ENCODE results near the gene IQGAP2. TPM values are rescaled to one million over a fixed set of nuclear protein-coding genes. Genes with fewer than 3 reads are reported as not detected.
A peak's percentile ranks its signal among the peaks of the same experiment; 100 is the strongest.

IQGAP2 gene
- total and polyA plus RNA-seq, 9 of the 15 experiments (the other 6 are each of a cell fraction or from before 2014, with no cell fraction given) = 8.7 to 23.2 (median 17.4) TPM

DNA sequence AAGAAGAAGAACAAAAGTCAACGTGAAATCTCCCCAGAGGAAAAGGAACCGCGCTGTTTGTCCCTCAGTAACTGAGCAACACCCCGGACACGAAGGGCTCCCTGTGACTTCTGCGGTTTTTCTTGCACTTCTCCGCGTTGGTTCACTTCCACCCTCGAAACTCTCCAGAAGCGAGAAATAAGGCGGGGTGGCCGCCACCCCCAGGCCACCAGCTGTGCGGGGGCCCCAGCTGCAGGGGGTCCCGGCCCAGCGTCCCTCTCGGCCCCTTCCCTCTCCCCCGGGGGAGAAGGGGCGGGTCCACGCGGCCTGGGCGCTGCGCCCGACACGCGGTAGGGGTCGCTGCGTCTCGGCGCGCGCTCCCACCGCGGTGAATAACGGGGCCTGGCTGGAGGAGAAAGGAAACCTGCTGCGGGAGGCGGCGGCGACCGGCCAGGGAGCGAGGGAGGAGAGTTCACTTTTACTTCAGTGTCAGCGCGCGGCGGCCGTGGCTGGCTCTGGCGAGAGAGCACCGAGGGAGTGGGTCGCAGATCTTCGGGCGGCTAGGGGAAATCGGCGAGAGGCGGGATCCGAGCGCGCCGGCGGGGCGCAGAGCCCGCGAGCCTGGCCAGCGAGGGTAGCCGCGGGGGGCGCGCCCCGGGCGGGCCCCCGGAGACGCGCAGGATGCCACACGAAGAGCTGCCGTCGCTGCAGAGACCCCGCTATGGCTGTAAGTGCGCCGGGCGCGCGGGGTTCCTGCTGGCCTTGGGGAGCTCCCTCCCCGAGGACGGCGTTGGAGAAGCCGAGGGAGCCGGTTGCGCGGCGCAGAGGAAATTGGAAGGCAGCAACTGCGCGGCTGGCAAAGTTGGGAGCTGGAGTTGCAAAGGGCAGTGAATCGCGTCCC, at the start of gene IQGAP2 (continued):
- TF ChIP-seq, protein P1, sequence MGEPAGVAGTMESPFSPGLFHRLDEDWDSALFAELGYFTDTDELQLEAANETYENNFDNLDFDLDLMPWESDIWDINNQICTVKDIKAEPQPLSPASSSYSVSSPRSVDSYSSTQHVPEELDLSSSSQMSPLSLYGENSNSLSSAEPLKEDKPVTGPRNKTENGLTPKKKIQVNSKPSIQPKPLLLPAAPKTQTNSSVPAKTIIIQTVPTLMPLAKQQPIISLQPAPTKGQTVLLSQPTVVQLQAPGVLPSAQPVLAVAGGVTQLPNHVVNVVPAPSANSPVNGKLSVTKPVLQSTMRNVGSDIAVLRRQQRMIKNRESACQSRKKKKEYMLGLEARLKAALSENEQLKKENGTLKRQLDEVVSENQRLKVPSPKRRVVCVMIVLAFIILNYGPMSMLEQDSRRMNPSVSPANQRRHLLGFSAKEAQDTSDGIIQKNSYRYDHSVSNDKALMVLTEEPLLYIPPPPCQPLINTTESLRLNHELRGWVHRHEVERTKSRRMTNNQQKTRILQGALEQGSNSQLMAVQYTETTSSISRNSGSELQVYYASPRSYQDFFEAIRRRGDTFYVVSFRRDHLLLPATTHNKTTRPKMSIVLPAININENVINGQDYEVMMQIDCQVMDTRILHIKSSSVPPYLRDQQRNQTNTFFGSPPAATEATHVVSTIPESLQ (CRISPR knock-in tag; IDR thresholded peaks at IDR 0.05) = 0 out of 2 replicates have a peak, but pooled peaks have one; percentile 42
- TF ChIP-seq CBX5 (IDR thresholded peaks at IDR 0.05; ENCODE audit: borderline replicate concordance, low read depth) = no peak
- TF ChIP-seq, protein P2, sequence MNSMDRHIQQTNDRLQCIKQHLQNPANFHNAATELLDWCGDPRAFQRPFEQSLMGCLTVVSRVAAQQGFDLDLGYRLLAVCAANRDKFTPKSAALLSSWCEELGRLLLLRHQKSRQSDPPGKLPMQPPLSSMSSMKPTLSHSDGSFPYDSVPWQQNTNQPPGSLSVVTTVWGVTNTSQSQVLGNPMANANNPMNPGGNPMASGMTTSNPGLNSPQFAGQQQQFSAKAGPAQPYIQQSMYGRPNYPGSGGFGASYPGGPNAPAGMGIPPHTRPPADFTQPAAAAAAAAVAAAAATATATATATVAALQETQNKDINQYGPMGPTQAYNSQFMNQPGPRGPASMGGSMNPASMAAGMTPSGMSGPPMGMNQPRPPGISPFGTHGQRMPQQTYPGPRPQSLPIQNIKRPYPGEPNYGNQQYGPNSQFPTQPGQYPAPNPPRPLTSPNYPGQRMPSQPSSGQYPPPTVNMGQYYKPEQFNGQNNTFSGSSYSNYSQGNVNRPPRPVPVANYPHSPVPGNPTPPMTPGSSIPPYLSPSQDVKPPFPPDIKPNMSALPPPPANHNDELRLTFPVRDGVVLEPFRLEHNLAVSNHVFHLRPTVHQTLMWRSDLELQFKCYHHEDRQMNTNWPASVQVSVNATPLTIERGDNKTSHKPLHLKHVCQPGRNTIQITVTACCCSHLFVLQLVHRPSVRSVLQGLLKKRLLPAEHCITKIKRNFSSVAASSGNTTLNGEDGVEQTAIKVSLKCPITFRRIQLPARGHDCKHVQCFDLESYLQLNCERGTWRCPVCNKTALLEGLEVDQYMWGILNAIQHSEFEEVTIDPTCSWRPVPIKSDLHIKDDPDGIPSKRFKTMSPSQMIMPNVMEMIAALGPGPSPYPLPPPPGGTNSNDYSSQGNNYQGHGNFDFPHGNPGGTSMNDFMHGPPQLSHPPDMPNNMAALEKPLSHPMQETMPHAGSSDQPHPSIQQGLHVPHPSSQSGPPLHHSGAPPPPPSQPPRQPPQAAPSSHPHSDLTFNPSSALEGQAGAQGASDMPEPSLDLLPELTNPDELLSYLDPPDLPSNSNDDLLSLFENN (IDR thresholded peaks at IDR 0.05; ENCODE audit: low read depth in 2 of 2, low read length in 2 of 2) = no peak
- no peak for TF ChIP-seq HOXB6 (CRISPR knock-in tag; IDR thresholded peaks at IDR 0.05; ENCODE audit: borderline replicate concordance)
- TF ChIP-seq, protein P3, sequence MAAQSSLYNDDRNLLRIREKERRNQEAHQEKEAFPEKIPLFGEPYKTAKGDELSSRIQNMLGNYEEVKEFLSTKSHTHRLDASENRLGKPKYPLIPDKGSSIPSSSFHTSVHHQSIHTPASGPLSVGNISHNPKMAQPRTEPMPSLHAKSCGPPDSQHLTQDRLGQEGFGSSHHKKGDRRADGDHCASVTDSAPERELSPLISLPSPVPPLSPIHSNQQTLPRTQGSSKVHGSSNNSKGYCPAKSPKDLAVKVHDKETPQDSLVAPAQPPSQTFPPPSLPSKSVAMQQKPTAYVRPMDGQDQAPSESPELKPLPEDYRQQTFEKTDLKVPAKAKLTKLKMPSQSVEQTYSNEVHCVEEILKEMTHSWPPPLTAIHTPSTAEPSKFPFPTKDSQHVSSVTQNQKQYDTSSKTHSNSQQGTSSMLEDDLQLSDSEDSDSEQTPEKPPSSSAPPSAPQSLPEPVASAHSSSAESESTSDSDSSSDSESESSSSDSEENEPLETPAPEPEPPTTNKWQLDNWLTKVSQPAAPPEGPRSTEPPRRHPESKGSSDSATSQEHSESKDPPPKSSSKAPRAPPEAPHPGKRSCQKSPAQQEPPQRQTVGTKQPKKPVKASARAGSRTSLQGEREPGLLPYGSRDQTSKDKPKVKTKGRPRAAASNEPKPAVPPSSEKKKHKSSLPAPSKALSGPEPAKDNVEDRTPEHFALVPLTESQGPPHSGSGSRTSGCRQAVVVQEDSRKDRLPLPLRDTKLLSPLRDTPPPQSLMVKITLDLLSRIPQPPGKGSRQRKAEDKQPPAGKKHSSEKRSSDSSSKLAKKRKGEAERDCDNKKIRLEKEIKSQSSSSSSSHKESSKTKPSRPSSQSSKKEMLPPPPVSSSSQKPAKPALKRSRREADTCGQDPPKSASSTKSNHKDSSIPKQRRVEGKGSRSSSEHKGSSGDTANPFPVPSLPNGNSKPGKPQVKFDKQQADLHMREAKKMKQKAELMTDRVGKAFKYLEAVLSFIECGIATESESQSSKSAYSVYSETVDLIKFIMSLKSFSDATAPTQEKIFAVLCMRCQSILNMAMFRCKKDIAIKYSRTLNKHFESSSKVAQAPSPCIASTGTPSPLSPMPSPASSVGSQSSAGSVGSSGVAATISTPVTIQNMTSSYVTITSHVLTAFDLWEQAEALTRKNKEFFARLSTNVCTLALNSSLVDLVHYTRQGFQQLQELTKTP (IDR thresholded peaks at IDR 0.05; ENCODE audit: low read depth in 1 of 2, partially characterized antibody in 2 of 2) = peak in 1 of 2 experiments; percentile 52
- peak in 1 of 2 experiments; percentile 63; a peak in 1 of 4 replicates for TF ChIP-seq TEAD1 (CRISPR knock-in tag; IDR thresholded peaks at IDR 0.05)
- TF ChIP-seq XRCC5 (IDR thresholded peaks at IDR 0.05; ENCODE audit: low read depth, low read length) = peak; percentile 87
- TF ChIP-seq, protein P4, sequence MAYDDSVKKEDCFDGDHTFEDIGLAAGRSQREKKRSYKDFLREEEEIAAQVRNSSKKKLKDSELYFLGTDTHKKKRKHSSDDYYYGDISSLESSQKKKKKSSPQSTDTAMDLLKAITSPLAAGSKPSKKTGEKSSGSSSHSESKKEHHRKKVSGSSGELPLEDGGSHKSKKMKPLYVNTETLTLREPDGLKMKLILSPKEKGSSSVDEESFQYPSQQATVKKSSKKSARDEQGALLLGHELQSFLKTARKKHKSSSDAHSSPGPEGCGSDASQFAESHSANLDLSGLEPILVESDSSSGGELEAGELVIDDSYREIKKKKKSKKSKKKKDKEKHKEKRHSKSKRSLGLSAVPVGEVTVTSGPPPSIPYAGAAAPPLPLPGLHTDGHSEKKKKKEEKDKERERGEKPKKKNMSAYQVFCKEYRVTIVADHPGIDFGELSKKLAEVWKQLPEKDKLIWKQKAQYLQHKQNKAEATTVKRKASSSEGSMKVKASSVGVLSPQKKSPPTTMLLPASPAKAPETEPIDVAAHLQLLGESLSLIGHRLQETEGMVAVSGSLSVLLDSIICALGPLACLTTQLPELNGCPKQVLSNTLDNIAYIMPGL (CRISPR knock-in tag; IDR thresholded peaks at IDR 0.05) = peak; percentile 92
- peak; percentile 41; the same call in 1 of the 2 replicates for TF ChIP-seq CREB1 (IDR thresholded peaks at IDR 0.05)
- TF ChIP-seq CREB1 (CRISPR knock-in tag; IDR thresholded peaks at IDR 0.05) = peak; percentile 78
- TF ChIP-seq, protein P5, sequence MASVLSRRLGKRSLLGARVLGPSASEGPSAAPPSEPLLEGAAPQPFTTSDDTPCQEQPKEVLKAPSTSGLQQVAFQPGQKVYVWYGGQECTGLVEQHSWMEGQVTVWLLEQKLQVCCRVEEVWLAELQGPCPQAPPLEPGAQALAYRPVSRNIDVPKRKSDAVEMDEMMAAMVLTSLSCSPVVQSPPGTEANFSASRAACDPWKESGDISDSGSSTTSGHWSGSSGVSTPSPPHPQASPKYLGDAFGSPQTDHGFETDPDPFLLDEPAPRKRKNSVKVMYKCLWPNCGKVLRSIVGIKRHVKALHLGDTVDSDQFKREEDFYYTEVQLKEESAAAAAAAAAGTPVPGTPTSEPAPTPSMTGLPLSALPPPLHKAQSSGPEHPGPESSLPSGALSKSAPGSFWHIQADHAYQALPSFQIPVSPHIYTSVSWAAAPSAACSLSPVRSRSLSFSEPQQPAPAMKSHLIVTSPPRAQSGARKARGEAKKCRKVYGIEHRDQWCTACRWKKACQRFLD (CRISPR knock-in tag; IDR thresholded peaks at IDR 0.05) = peak; percentile 33
- TF ChIP-seq COPS2 (conservative IDR thresholded peaks at IDR 0.05) = no peak
